Panc1 (cell line): Measurements from ENCODE around the gene HPN. TPM values are rescaled to one million over a fixed set of nuclear protein-coding genes. Genes with fewer than 3 reads are reported as not detected.

ENCODE experiments used
- ATAC-seq: fragments of 200-7000 bp; cut with Tn5 transposase; 2 replicates; pipeline ENCODE4 v1.9.1; 2020; ENCODE audit warnings: mild to moderate bottlenecking, moderate library complexity
- BruUV-seq: library from RNA; stranded (reverse); fragments of 400-500 nt; replicated peaks from 2 replicates; lab custom pipeline; 2021; lab: Mats Ljungman, UMichigan
- CTCF ChIA-PET: fragments of 300-600 bp; sonication (Branson Sonifier 250); formaldehyde crosslinking; loops from one replicate; lab custom pipeline; 2022; ENCODE audit warnings: antibody characterized with exemption; lab: Charles Lee
- POLR2A ChIA-PET: fragments of 300-600 bp; sonication (Branson Sonifier 250); formaldehyde crosslinking; loops from one replicate; lab custom pipeline; 2022; ENCODE audit warnings: antibody characterized with exemption; lab: Charles Lee
- DNase-seq: peaks from one replicate; pipeline ENCODE4 v3.0.0-alpha.2; 2010; ENCODE audit warnings: low read depth, low spot score
- H3K27ac ChIP-seq: 2 replicates; pipeline ENCODE4 v1.5.1; 2011; ENCODE audit warnings: mild to moderate bottlenecking, low read length, inconsistent platforms
- H3K27me3 ChIP-seq: fragments of 200-500 bp; sonication (Bioruptor generic); 2 replicates; pipeline ENCODE4 v1.6.0; 2014; ENCODE audit warnings: low read length, inconsistent platforms; ENCODE audit not compliant: control insufficient read depth, insufficient read depth
- H3K36me3 ChIP-seq: fragments of 200-500 bp; sonication (Bioruptor generic); 2 replicates; pipeline ENCODE4 v1.5.1; 2014; ENCODE audit warnings: inconsistent platforms, mild to moderate bottlenecking, low read length, moderate library complexity; ENCODE audit not compliant: control insufficient read depth, insufficient read depth
- H3K4me1 ChIP-seq: 2 replicates; pipeline ENCODE4 v1.5.1; 2011; ENCODE audit warnings: inconsistent platforms, mild to moderate bottlenecking, low read length, moderate library complexity; ENCODE audit not compliant: control insufficient read depth, insufficient read depth
- H3K4me3 ChIP-seq, 2 experiments: 2 replicates each; pipeline ENCODE4 v1.5.1; 2011 to 2012; ENCODE audit warnings: low read depth in 2 of 2, low read length in 2 of 2, mild to moderate bottlenecking in 2 of 2, inconsistent platforms in 1 of 2, moderate library complexity in 1 of 2
- H3K9me3 ChIP-seq: fragments of 200-500 bp; sonication (Bioruptor generic); 2 replicates; pipeline ENCODE4 v1.5.1; 2014; ENCODE audit warnings: low read depth, mild to moderate bottlenecking, inconsistent platforms, low read length, moderate library complexity; ENCODE audit not compliant: control insufficient read depth, insufficient read depth
- POLR2AphosphoS5 ChIP-seq: IDR thresholded peaks from 2 replicates; pipeline ENCODE4 v1.6.1; 2012; ENCODE audit warnings: mild to moderate bottlenecking, low read depth, low read length, moderate library complexity
- SIN3A ChIP-seq: IDR thresholded peaks from 2 replicates; pipeline ENCODE4 v1.6.1; 2012; ENCODE audit warnings: low read depth, mild to moderate bottlenecking, low read length, moderate library complexity, borderline replicate concordance; ENCODE audit not compliant: insufficient read depth
- TCF7L2 ChIP-seq: IDR thresholded peaks from 2 replicates; pipeline ENCODE4 v1.6.1; 2011; ENCODE audit warnings: mild to moderate bottlenecking, low read depth, low read length, inconsistent platforms
- in situ Hi-C: cut with HindIII; loops from 2 replicates; pipeline ENCODE4 v1.10.0; 2016; ENCODE audit warnings: low sequenced_read_pairs, low pct_unique_long_range_greater_than_20kb
- intact Hi-C: fragments of 100-400 bp; cut with micrococcal nuclease; formaldehyde crosslinking; loops from one replicate; pipeline ENCODE4 v1.10.0; 2022; ENCODE audit not compliant: unreplicated experiment
- total RNA-seq: library from RNA; stranded (reverse); gene quantifications from one replicate; pipeline ENCODE4 v1.2.1, GENCODE V29; 2021; ENCODE audit not compliant: unreplicated experiment
- TF ChIP-seq, protein P1 (sequence below), 2 experiments: IDR thresholded peaks; 2 replicates each; pipeline ENCODE4 v1.6.1; 2011 to 2012; ENCODE audit warnings: low read depth in 2 of 2, control low read depth in 1 of 2, low read length in 1 of 2, mild to moderate bottlenecking in 1 of 2, moderate library complexity in 1 of 2; ENCODE audit not compliant: insufficient read depth in 1 of 2
- TF ChIP-seq, protein P2 (sequence below): fragments of 450-650 bp; IDR thresholded peaks from 2 replicates; pipeline ENCODE4 v1.5.1; 2017; ENCODE audit warnings: mild to moderate bottlenecking

Gene HPN
- total RNA-seq, 1 experiment from 2014 or later: 0.08 TPM

DNA sequence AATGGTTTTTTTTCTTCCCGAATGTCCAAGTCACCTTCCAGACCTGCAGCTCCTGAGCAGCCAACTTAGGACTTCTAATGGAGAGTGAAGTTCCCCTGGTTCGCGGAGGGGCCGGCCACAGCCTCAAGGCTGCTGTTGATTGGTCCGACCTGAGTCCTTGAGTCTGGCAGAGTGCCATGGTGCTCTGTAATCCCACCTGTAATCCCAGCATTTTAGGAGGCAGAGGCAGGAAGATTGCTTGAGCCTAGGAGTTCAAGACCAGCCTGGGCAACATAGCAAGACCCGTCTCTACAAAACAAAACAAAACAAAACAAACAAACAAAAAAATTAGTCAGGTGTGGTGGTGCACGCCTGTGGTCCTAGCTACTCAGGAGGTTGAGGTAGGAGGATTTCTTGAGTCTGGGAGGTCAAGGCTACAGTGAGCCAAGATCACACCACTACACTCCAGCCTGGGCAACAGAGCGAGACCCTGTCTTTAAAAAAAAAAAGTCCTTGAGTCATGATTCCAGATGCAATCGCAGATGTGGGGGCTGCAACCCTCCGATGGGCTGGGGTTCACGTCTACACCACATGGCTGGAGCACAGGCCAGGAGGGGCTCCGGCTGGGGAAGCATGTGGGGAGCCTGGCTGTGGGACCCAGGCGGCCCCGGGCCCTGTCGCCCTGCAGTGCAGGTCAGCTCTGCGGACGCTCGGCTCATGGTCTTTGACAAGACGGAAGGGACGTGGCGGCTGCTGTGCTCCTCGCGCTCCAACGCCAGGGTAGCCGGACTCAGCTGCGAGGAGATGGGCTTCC is 17.7 kb downstream of the HPN start:
- ChIA-PET CTCF (interaction anchor here (0.7 to 1.3 kb wide), 3 partner anchors 8 to 147 kb away, joined by 6 to 7 read pairs (median 6); no protein-coding TSS in a partner anchor), POLR2A (interaction anchor here (0.7 kb wide), 1 partner anchor 8 kb away, joined by 3 read pairs; no protein-coding TSS in a partner anchor)
- Histone ChIP-seq H3K27me3 (peaks cover 2% of the 10 kb centered on the region; the same call in 1 of the 2 replicates), H3K4me3 (no peak overlapping the region), H3K4me1 (no peaks in the 10 kb centered on the region), H3K36me3 (no peaks in the 10 kb centered on the region), H3K27ac (no peak overlapping the region), H3K9me3 (no peaks in the 10 kb centered on the region)
- BruUV-seq: no TSS peak
- DNase-seq (no peak), ATAC-seq (no peak)
- no peak for TF ChIP-seq POLR2AphosphoS5
- no peak for TF ChIP-seq SIN3A
- TF ChIP-seq TCF7L2: no peak
- TF ChIP-seq, protein P1, sequence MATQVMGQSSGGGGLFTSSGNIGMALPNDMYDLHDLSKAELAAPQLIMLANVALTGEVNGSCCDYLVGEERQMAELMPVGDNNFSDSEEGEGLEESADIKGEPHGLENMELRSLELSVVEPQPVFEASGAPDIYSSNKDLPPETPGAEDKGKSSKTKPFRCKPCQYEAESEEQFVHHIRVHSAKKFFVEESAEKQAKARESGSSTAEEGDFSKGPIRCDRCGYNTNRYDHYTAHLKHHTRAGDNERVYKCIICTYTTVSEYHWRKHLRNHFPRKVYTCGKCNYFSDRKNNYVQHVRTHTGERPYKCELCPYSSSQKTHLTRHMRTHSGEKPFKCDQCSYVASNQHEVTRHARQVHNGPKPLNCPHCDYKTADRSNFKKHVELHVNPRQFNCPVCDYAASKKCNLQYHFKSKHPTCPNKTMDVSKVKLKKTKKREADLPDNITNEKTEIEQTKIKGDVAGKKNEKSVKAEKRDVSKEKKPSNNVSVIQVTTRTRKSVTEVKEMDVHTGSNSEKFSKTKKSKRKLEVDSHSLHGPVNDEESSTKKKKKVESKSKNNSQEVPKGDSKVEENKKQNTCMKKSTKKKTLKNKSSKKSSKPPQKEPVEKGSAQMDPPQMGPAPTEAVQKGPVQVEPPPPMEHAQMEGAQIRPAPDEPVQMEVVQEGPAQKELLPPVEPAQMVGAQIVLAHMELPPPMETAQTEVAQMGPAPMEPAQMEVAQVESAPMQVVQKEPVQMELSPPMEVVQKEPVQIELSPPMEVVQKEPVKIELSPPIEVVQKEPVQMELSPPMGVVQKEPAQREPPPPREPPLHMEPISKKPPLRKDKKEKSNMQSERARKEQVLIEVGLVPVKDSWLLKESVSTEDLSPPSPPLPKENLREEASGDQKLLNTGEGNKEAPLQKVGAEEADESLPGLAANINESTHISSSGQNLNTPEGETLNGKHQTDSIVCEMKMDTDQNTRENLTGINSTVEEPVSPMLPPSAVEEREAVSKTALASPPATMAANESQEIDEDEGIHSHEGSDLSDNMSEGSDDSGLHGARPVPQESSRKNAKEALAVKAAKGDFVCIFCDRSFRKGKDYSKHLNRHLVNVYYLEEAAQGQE (IDR thresholded peaks at IDR 0.05; ENCODE audit: insufficient read depth in 1 of 2, low read depth in 2 of 2, low read length in 1 of 2): no peak
- in situ Hi-C loops: no loop called here
- intact Hi-C loops: no loop called here

DNA sequence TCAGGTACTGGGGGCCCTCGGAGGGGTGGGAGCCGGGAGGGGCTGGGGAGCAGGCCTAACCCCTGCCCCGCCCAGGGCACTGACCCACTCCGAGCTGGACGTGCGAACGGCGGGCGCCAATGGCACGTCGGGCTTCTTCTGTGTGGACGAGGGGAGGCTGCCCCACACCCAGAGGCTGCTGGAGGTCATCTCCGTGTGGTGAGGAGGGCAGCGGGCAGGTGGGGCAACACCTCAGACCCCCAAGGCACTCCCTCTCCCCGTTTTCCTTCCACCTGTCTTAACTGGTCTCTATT is 18.2 kb downstream of the HPN start:
- CTCF ChIA-PET: interaction anchor here (0.7 kb wide), 1 partner anchor 146 kb away, joined by 7 read pairs; no protein-coding TSS in a partner anchor
- no peak for ATAC-seq
- H3K27ac ChIP-seq: no peak overlapping the region

More for the DNA sequence above, 18.2 kb downstream of the HPN start:
- Histone ChIP-seq H3K4me3 (no peak overlapping the region), H3K27me3 (peaks cover 2% of the 10 kb centered on the region; the same call in 1 of the 2 replicates), H3K9me3 (no peaks in the 10 kb centered on the region), H3K4me1 (no peaks in the 10 kb centered on the region), H3K36me3 (no peaks in the 10 kb centered on the region)
- no peak for DNase-seq
- TF ChIP-seq POLR2AphosphoS5 (no peak), SIN3A (no peak), TCF7L2 (no peak)
- TF ChIP-seq, protein P2, sequence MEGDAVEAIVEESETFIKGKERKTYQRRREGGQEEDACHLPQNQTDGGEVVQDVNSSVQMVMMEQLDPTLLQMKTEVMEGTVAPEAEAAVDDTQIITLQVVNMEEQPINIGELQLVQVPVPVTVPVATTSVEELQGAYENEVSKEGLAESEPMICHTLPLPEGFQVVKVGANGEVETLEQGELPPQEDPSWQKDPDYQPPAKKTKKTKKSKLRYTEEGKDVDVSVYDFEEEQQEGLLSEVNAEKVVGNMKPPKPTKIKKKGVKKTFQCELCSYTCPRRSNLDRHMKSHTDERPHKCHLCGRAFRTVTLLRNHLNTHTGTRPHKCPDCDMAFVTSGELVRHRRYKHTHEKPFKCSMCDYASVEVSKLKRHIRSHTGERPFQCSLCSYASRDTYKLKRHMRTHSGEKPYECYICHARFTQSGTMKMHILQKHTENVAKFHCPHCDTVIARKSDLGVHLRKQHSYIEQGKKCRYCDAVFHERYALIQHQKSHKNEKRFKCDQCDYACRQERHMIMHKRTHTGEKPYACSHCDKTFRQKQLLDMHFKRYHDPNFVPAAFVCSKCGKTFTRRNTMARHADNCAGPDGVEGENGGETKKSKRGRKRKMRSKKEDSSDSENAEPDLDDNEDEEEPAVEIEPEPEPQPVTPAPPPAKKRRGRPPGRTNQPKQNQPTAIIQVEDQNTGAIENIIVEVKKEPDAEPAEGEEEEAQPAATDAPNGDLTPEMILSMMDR: no peak
- no TSS peak for BruUV-seq
- POLR2A ChIA-PET: no interaction called here
- in situ Hi-C loops (no loop called here), intact Hi-C loops (no loop called here)
